GM12878 (cell line): ENCODE measurements around the gene PRDM4. TPM values are rescaled to one million over a fixed set of nuclear protein-coding genes. Genes with fewer than 3 reads are reported as not detected.

Experiments used
- ATAC-seq: fragments of 200-7000 bp; cut with Tn5 transposase; 3 replicates; pipeline ENCODE4 v1.9.1; 2020; ENCODE audit warnings: mild to moderate bottlenecking, moderate library complexity
- BruUV-seq: library from RNA; stranded (reverse); fragments of 400-500 nt; replicated peaks from 2 replicates; lab custom pipeline; 2021; lab: Mats Ljungman, UMichigan
- CTCF ChIA-PET: fragments of 300-600 bp; sonication (Branson Sonifier 250); formaldehyde crosslinking; extraction: SDS; loops from one replicate; lab custom pipeline; 2021; ENCODE audit warnings: inconsistent platforms; lab: Yijun Ruan, JAX
- POLR2A ChIA-PET: fragments of 350-600 bp; formaldehyde crosslinking; extraction: SDS; loops from one replicate; lab custom pipeline; 2021; ENCODE audit warnings: inconsistent platforms; lab: Charles Lee
- RAD21 ChIA-PET: fragments of 300-600 bp; sonication (Branson Sonifier 250); formaldehyde crosslinking; loops from one replicate; lab custom pipeline; 2023; ENCODE audit warnings: antibody characterized with exemption; ENCODE audit not compliant: unreplicated experiment; lab: Charles Lee
- SMC1A ChIA-PET: fragments of 300-600 bp; sonication (Branson Sonifier 250); formaldehyde crosslinking; loops from one replicate; lab custom pipeline; 2023; ENCODE audit not compliant: unreplicated experiment, uncharacterized antibody; lab: Charles Lee
- DNase-seq: peaks from one replicate; pipeline ENCODE4 v3.0.0-alpha.2; 2011; ENCODE audit warnings: low read depth, low spot score
- FAIRE-seq: peaks from 3 replicates; lab custom pipeline; 2011; peaks lifted over from hg19 to GRCh38; lab: Jason Lieb, UNC
- H2AFZ ChIP-seq: 2 replicates; pipeline ENCODE4 v1.6.0; 2011; ENCODE audit warnings: low read depth, low read length, control low read depth; ENCODE audit not compliant: control insufficient read depth
- H3K27ac ChIP-seq: 2 replicates; pipeline ENCODE4 v1.5.1; 2011; ENCODE audit warnings: control low read depth; ENCODE audit not compliant: control insufficient read depth, insufficient read depth
- H3K27me3 ChIP-seq, 2 experiments: replicated peaks in 1 of 2; 2 replicates each; pipeline versions ENCODE4 v1.6.0 to v1.6.1; 2011; ENCODE audit warnings: low read length in 1 of 2; ENCODE audit not compliant: control insufficient read depth in 2 of 2, insufficient read depth in 2 of 2
- H3K36me3 ChIP-seq, 2 experiments: 2 replicates each; pipeline ENCODE4 v1.5.1; 2011; ENCODE audit warnings: low read length in 1 of 2; ENCODE audit not compliant: control insufficient read depth in 2 of 2, insufficient read depth in 2 of 2
- H3K4me1 ChIP-seq: 2 replicates; pipeline ENCODE4 v1.6.1; 2011; ENCODE audit warnings: mild to moderate bottlenecking, low read length, moderate library complexity, mixed read lengths; ENCODE audit not compliant: control insufficient read depth, insufficient read depth
- H3K4me2 ChIP-seq: 2 replicates; pipeline ENCODE4 v1.6.0; 2011; ENCODE audit warnings: control low read depth; ENCODE audit not compliant: control insufficient read depth, insufficient read depth
- H3K4me3 ChIP-seq: fragments of 200-600 bp; sonication (generic); 2 replicates; pipeline ENCODE4 v1.5.1; 2016
- H3K79me2 ChIP-seq: 2 replicates; pipeline ENCODE4 v1.6.0; 2011; ENCODE audit warnings: low read length; ENCODE audit not compliant: control insufficient read depth, insufficient read depth
- H3K9ac ChIP-seq: 2 replicates; pipeline ENCODE4 v1.8.0; 2011; ENCODE audit warnings: low read length, control low read depth, mixed read lengths; ENCODE audit not compliant: control insufficient read depth, insufficient read depth
- H3K9me3 ChIP-seq: replicated peaks from 3 replicates; pipeline ENCODE4 v1.5.1; 2011; ENCODE audit warnings: mild to moderate bottlenecking, low read length; ENCODE audit not compliant: control insufficient read depth, insufficient read depth
- H4K20me1 ChIP-seq: 2 replicates; pipeline ENCODE4 v1.6.0; 2011; ENCODE audit not compliant: control insufficient read depth, insufficient read depth
- NR2C2 ChIP-seq: IDR thresholded peaks from 2 replicates; pipeline ENCODE4 v1.6.1; 2011; ENCODE audit warnings: borderline replicate concordance, low read depth; ENCODE audit not compliant: control insufficient read depth, insufficient read length
- TCF12 ChIP-seq: IDR thresholded peaks from 2 replicates; pipeline ENCODE4 v1.6.1; 2011; ENCODE audit warnings: low read depth, mild to moderate bottlenecking, low read length
- WGBS: methylation state at CpG from one replicate; pipeline ENCODE4 v1.1.6; 2016; ENCODE audit warnings: low lambda C conversion rate; ENCODE audit not compliant: insufficient replicate concordance, insufficient coverage; ENCODE audit errors: missing lambda C conversion rate; 5-methylcytosine and 5-hydroxymethylcytosine counted together
- in situ Hi-C: fragments of 300-500 bp; cut with MboI; formaldehyde crosslinking; loops from 9 replicates; pipeline ENCODE4 v1.14.3; 2018; ENCODE audit warnings: mixed read lengths
- intact Hi-C: fragments of 100-400 bp; cut with micrococcal nuclease; formaldehyde crosslinking; loops from one replicate; pipeline ENCODE4 v1.14.2; 2022; ENCODE audit not compliant: unreplicated experiment
- polyA plus RNA-seq, 11 experiments: library from polyadenylated mRNA; depleted of rRNA in 4 of 11; unstranded in 6 of 11; stranded (reverse) in 5 of 11; fragments of >200 nt; fragmentation: Nextera tagmentation in 4 of 11; fragmentation: Illumina TruSeq in 1 of 11; extraction: Ambion mirVana in 4 of 11; extraction: Trizol in 1 of 11; gene quantifications; 1 replicate in 1 of 11; 2 replicates in 10 of 11; pipeline versions ENCODE4 v1.2.1 to v1.2.3, GENCODE V29; 2011 to 2016; ENCODE audit warnings: inconsistent platforms in 2 of 11, missing spikeins in 2 of 11, low read depth in 1 of 11
- total RNA-seq, 4 experiments: library from RNA; depleted of rRNA in 3 of 4; stranded (reverse); fragments of >200 nt in 3 of 4; fragmentation: Illumina TruSeq in 1 of 4; extraction: Trizol in 1 of 4; gene quantifications; 2 replicates each; pipeline versions ENCODE4 v1.2.1 to v1.2.3, GENCODE V29; 2013 to 2021
- TF ChIP-seq, protein P1 (sequence below): IDR thresholded peaks from 2 replicates; pipeline ENCODE4 v1.6.1; 2012; ENCODE audit warnings: low read depth, low read length, improper control_type of control experiment

The PRDM4 gene
- total and polyA plus RNA-seq, 10 of the 15 experiments (the other 5 are each of a cell fraction or from before 2014, with no cell fraction given) = 5.1 to 22.2 (median 15.0) TPM

DNA sequence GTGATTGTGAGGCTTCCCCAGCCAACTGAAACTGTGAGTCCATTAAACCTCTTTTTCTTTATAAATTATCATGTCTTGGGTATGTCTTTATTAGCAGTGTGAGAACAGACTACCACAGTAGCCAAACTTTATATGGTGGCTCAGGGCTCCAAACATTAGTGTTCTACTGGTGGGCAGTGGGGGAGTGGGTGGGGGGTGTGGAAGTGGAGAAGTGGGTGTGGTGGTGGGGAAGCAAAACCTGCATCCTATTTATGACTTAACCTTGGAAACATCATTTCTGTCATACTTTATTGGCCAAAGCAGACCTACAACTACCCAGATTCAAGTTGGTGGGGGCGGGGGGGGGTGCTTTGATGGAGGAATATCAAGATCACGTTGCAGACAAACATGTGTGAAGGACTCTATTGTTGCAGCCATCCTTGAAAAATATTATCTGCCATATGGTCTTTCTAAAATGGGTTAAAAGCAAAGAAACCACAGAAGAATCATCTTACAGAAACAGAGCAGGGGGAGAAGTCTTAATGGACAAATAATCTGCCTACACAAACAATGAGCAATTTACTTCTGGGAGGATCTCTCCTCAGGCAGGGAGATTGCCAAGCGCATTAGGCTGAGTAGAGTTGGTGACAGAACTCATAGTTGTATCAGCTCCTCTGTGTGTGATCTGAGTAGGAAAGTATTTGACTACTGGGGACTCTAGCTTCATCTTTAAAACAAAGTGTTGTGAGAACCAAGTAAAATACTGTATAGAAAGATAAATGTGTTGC, 76.7 kb downstream of the PRDM4 start:
- H2AFZ ChIP-seq = peak overlapping the region; percentile 32; the same call in 1 of the 2 replicates
- no peaks in the 10 kb centered on the region for H4K20me1 ChIP-seq
- H3K4me1 ChIP-seq = peaks cover 3% of the 10 kb centered on the region; the same call in 1 of the 2 replicates
- BruUV-seq = no TSS peak
- no peaks in the 10 kb centered on the region; the same call in 2 of the 3 replicates for H3K9me3 ChIP-seq
- intact Hi-C loops = loop anchor here (2.0 kb wide), 1 partner anchor 77 kb away; the partner anchor contains the start of gene PRDM4
- H3K4me2 ChIP-seq = peak overlapping the region; percentile 94
- H3K79me2 ChIP-seq = peaks cover 25% of the 10 kb centered on the region
- TF ChIP-seq NR2C2 (no peak), TCF12 (no peak)
- TF ChIP-seq, protein P1, sequence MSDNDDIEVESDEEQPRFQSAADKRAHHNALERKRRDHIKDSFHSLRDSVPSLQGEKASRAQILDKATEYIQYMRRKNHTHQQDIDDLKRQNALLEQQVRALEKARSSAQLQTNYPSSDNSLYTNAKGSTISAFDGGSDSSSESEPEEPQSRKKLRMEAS = no peak
- RAD21 ChIA-PET = interaction anchor here (0.9 to 1.0 kb wide), 2 partner anchors 8 to 201 kb away, joined by 3 read pairs; no protein-coding TSS in a partner anchor
- FAIRE-seq (no peak), ATAC-seq (no peak), DNase-seq (no peak)
- SMC1A ChIA-PET = interaction anchor here (0.7 to 1.0 kb wide), 2 partner anchors 75 to 84 kb away, joined by 3 read pairs; no protein-coding TSS in a partner anchor
- CTCF ChIA-PET = interaction anchor here (1.4 to 4.5 kb wide), 6 partner anchors 8 to 228 kb away, joined by 3 to 31 read pairs (median 8); no protein-coding TSS in a partner anchor
- POLR2A ChIA-PET = interaction anchor here (1.4 kb wide), 1 partner anchor 75 kb away, joined by 3 read pairs; no protein-coding TSS in a partner anchor
- H3K9ac ChIP-seq = no peak overlapping the region; the same call in 1 of the 2 replicates
- H3K36me3 ChIP-seq = peaks cover 0 to 7% of the 10 kb centered on the region in 2 experiments; a peak in 2 of 4 replicates
- 65% methylated on average over 3 of the region's 3 CpGs for WGBS
- H3K4me3 ChIP-seq = peak overlapping the region; percentile 93; the same call in 1 of the 2 replicates
- in situ Hi-C loops = loop anchor here (25.0 kb wide), 1 partner anchor 828 kb away; the partner anchor contains the start of gene FICD
- H3K27ac ChIP-seq = no peak overlapping the region
- no peaks in the 10 kb centered on the region for H3K27me3 ChIP-seq

Other genes starting within 250 kb of the PRDM4 start
- 42.4 and 46.3 TPM in 2 replicates for gene PWP1, start 75.3 kb downstream of the PRDM4 start, total RNA-seq (2014; rRNA removed)
- gene PWP1, start 75.3 kb downstream of the PRDM4 start, total RNA-seq (2014; rRNA removed; fragmentation: Illumina TruSeq; extraction: Trizol) = 64.0 and 65.2 TPM in 2 replicates
- gene PWP1, start 75.3 kb downstream of the PRDM4 start, total RNA-seq (2021) = 45.7 and 49.4 TPM in 2 replicates
- 93.0 and 117 TPM in 2 replicates for gene PWP1, start 75.3 kb downstream of the PRDM4 start, polyA plus RNA-seq (2011; rRNA removed)
- 76.1 and 83.5 TPM in 2 replicates for gene PWP1, start 75.3 kb downstream of the PRDM4 start, polyA plus RNA-seq (2014; fragmentation: Illumina TruSeq; extraction: Trizol)
- 100 to 1,000 TPM; 244 to 283 TPM for gene PWP1, start 75.3 kb downstream of the PRDM4 start, polyA plus RNA-seq (2014; fragmentation: Nextera tagmentation; extraction: Ambion mirVana)
- 37.4 and 46.5 TPM in 2 replicates for gene PWP1, start 75.3 kb downstream of the PRDM4 start, polyA plus RNA-seq (2014; rRNA removed)
- 100 to 1,000 TPM in 1 of 2 experiments, 10 to 100 TPM in 1; 99.4 to 108 TPM for gene PWP1, start 75.3 kb downstream of the PRDM4 start, polyA plus RNA-seq (2016; fragmentation: Nextera tagmentation; extraction: Ambion mirVana)
- gene ASCL4, start 13.6 kb upstream of the PRDM4 start, total RNA-seq (2014; rRNA removed) = not detected in 2 replicates
- gene ASCL4, start 13.6 kb upstream of the PRDM4 start, total RNA-seq (2014; rRNA removed; fragmentation: Illumina TruSeq; extraction: Trizol) = not detected in 2 replicates
- gene ASCL4, start 13.6 kb upstream of the PRDM4 start, total RNA-seq (2021) = not detected in 2 replicates
- gene ASCL4, start 13.6 kb upstream of the PRDM4 start, polyA plus RNA-seq (2011; rRNA removed) = not detected in 2 replicates
- not detected in 2 replicates for gene ASCL4, start 13.6 kb upstream of the PRDM4 start, polyA plus RNA-seq (2014; fragmentation: Illumina TruSeq; extraction: Trizol)
- not detected for gene ASCL4, start 13.6 kb upstream of the PRDM4 start, polyA plus RNA-seq (2014; fragmentation: Nextera tagmentation; extraction: Ambion mirVana)
- gene ASCL4, start 13.6 kb upstream of the PRDM4 start, polyA plus RNA-seq (2014; rRNA removed) = not detected in 2 replicates
- gene ASCL4, start 13.6 kb upstream of the PRDM4 start, polyA plus RNA-seq (2016; fragmentation: Nextera tagmentation; extraction: Ambion mirVana) = not detected